ENCODE measurements around the gene TSPAN33. TPM values are rescaled to one million over a fixed set of nuclear protein-coding genes. Genes with fewer than 3 reads are reported as not detected.

Gene TSPAN33
- total and polyA plus RNA-seq, 10 of the 15 experiments (the other 5 are each of a cell fraction or from before 2014, with no cell fraction given) = 12.0 to 123 (median 86.3) TPM

GRCh38 chr7:129146237-129146979 lies 1.9 kb downstream of the TSPAN33 start (continued):
- peak; percentile 68; the same call in 1 of the 2 replicates for TF ChIP-seq TCF3 (IDR thresholded peaks at IDR 0.05; ENCODE audit: borderline replicate concordance, insufficient read depth, low read depth, low read length)
- peak; percentile 56 for TF ChIP-seq YY1 (IDR thresholded peaks at IDR 0.05; ENCODE audit: low read depth, low read length)
- TF ChIP-seq SMAD1 (IDR thresholded peaks at IDR 0.05; ENCODE audit: low read depth, partially characterized antibody) = no peak
- no peak for TF ChIP-seq SUZ12 (IDR thresholded peaks at IDR 0.05; ENCODE audit: unreplicated experiment)
- no peak for TF ChIP-seq CBFB (IDR thresholded peaks at IDR 0.05; ENCODE audit: low read depth)
- peak; percentile 95 for TF ChIP-seq NR2F1 (conservative IDR thresholded peaks at IDR 0.05)
- no peak for TF ChIP-seq BCL11A (IDR thresholded peaks at IDR 0.05; ENCODE audit: low read depth, low read length)
- no peak for TF ChIP-seq KLF5 (IDR thresholded peaks at IDR 0.05; ENCODE audit: partially characterized antibody)
- peak in 1 of 2 experiments; percentile 66; a peak in 1 of 4 replicates for TF ChIP-seq BHLHE40 (IDR thresholded peaks at IDR 0.05; ENCODE audit: borderline replicate concordance in 1 of 2, low read depth in 2 of 2, low read length in 1 of 2)
- TF ChIP-seq BMI1 (IDR thresholded peaks at IDR 0.05; ENCODE audit: borderline replicate concordance) = no peak
- TF ChIP-seq, protein P1, sequence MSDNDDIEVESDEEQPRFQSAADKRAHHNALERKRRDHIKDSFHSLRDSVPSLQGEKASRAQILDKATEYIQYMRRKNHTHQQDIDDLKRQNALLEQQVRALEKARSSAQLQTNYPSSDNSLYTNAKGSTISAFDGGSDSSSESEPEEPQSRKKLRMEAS (IDR thresholded peaks at IDR 0.05; ENCODE audit: low read depth, low read length) = no peak
- no peak for TF ChIP-seq NFYB (IDR thresholded peaks at IDR 0.05; ENCODE audit: insufficient read depth, low read depth, low read length)
- TF ChIP-seq SPI1 (IDR thresholded peaks at IDR 0.05; ENCODE audit: borderline replicate concordance, insufficient read depth, low read depth, low read length) = peak; percentile 47; the same call in 1 of the 2 replicates
- TF ChIP-seq SIX5 (IDR thresholded peaks at IDR 0.05; ENCODE audit: low read depth, low read length, severe bottlenecking) = no peak
- no peak for TF ChIP-seq LARP7 (IDR thresholded peaks at IDR 0.05)
- TF ChIP-seq IKZF1 (conservative IDR thresholded peaks at IDR 0.05) = peak; percentile 69
- TF ChIP-seq E2F4 (IDR thresholded peaks at IDR 0.05; ENCODE audit: low read depth, low read length) = no peak
- TF ChIP-seq ZZZ3 (IDR thresholded peaks at IDR 0.05; ENCODE audit: control insufficient read depth, insufficient read length, low read depth) = no peak
- peak; percentile 67; the same call in 1 of the 2 replicates for TF ChIP-seq DPF2 (IDR thresholded peaks at IDR 0.05)
- TF ChIP-seq HCFC1 (IDR thresholded peaks at IDR 0.05; ENCODE audit: low read length) = no peak
- peak; percentile 74 for TF ChIP-seq POLR2A (IDR thresholded peaks at IDR 0.05; ENCODE audit: low read depth, low read length)
- TF ChIP-seq BRCA1 (IDR thresholded peaks at IDR 0.05; ENCODE audit: low read depth, low read length) = no peak
- TF ChIP-seq MEF2B (IDR thresholded peaks at IDR 0.05; ENCODE audit: partially characterized antibody, poor library complexity, severe bottlenecking) = no peak
- TF ChIP-seq, protein P2, sequence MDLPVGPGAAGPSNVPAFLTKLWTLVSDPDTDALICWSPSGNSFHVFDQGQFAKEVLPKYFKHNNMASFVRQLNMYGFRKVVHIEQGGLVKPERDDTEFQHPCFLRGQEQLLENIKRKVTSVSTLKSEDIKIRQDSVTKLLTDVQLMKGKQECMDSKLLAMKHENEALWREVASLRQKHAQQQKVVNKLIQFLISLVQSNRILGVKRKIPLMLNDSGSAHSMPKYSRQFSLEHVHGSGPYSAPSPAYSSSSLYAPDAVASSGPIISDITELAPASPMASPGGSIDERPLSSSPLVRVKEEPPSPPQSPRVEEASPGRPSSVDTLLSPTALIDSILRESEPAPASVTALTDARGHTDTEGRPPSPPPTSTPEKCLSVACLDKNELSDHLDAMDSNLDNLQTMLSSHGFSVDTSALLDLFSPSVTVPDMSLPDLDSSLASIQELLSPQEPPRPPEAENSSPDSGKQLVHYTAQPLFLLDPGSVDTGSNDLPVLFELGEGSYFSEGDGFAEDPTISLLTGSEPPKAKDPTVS (IDR thresholded peaks at IDR 0.05; ENCODE audit: low read depth, low read length) = no peak

Data from GM12878 (cell line).